Lower leg skin (tissue), 4 donors: ENCODE measurements around the gene THAP7. TPM values are rescaled to one million over a fixed set of nuclear protein-coding genes. Genes with fewer than 3 reads are reported as not detected.

Experiments used
- DNase-seq, 2 donors: peaks; one replicate each; pipeline ENCODE4 v3.0.0-alpha.2; 2019; ENCODE audit warnings: low spot score in 2 of 2
- H3K4me3 ChIP-seq: fragments of 200-600 bp; sonication (generic); 2 replicates; pipeline ENCODE4 v1.5.1; 2017; ENCODE audit warnings: mild to moderate bottlenecking, low read depth; ENCODE audit not compliant: poor library complexity, severe bottlenecking
- CTCF ChIP-seq, 3 donors: fragments of 450-650 bp; IDR thresholded peaks; one replicate each; pipeline ENCODE4 v1.5.1; 2016; ENCODE audit warnings: antibody characterized with exemption in 3 of 3, mild to moderate bottlenecking in 3 of 3, moderate library complexity in 2 of 3
- POLR2A ChIP-seq, 2 donors: fragments of 450-650 bp; IDR thresholded peaks; one replicate each; pipeline ENCODE4 v1.6.1; 2016 to 2017; ENCODE audit warnings: antibody characterized with exemption in 2 of 2, mild to moderate bottlenecking in 1 of 2, moderate library complexity in 1 of 2
- WGBS, 2 donors: methylation state at CpG; one replicate each; pipeline ENCODE4 v1.1.5; 2018; 5-methylcytosine and 5-hydroxymethylcytosine counted together
- intact Hi-C: fragments of 100-400 bp; cut with DNase I; formaldehyde crosslinking; loops from one replicate; pipeline ENCODE4 v1.15.0; 2023; ENCODE audit warnings: low total_unique reads
- total RNA-seq, 4 donors: library from RNA; depleted of rRNA; stranded (reverse); fragments of >200 nt; gene quantifications; one replicate each; pipeline ENCODE4 v1.1.0, GENCODE V29; 2016

THAP7 gene
- total RNA-seq, 4 donors from 2014 or later = 23.3 to 48.2 (median 45.1) TPM

- TF ChIP-seq CTCF (IDR thresholded peaks at IDR 0.05) = no peak
- no peak for TF ChIP-seq POLR2A (IDR thresholded peaks at IDR 0.05)
- intact Hi-C loops = loop anchor here (5.0 kb wide), 1 partner anchor 1685 kb away; no protein-coding TSS in a partner anchor
- no peak overlapping the region for H3K4me3 ChIP-seq
- DNase-seq = no peak
- 62 to 68% methylated on average over 14 of the region's 14 CpGs for WGBS, 2 donors
These were observed 25.1 kb upstream of the THAP7 start for GRCh38 chr22:21026783-21027692.

GRCh38 chr22:21025763-21026755 lies 24.1 kb upstream of the THAP7 start:
- TF ChIP-seq POLR2A (IDR thresholded peaks at IDR 0.05) (no peak), CTCF (IDR thresholded peaks at IDR 0.05) (no peak)
- DNase-seq = no peak
- H3K4me3 ChIP-seq = no peak overlapping the region
- 75 to 79% methylated on average over 14 to 22 of the region's 27 CpGs for WGBS, 2 donors
- intact Hi-C loops = loop anchor here (5.0 kb wide), 1 partner anchor 1686 kb away; no protein-coding TSS in a partner anchor

- no peak overlapping the region for H3K4me3 ChIP-seq
- DNase-seq = no peak
- WGBS, 2 donors = 52 to 54% methylated on average over 8 of the region's 8 CpGs
- intact Hi-C loops = loop anchor here (5.0 kb wide), 1 partner anchor 1687 kb away; no protein-coding TSS in a partner anchor
- TF ChIP-seq CTCF (IDR thresholded peaks at IDR 0.05) (no peak), POLR2A (IDR thresholded peaks at IDR 0.05) (no peak)
These were observed 23.3 kb upstream of the THAP7 start for GRCh38 chr22:21025266-21025665.

- H3K4me3 ChIP-seq = no peak overlapping the region
- TF ChIP-seq CTCF (IDR thresholded peaks at IDR 0.05) (no peak), POLR2A (IDR thresholded peaks at IDR 0.05) (no peak)
- DNase-seq = no peak
- WGBS, 2 donors = 75 to 82% methylated on average over 13 of the region's 13 CpGs
- intact Hi-C loops = no loop called here
These were observed 21.2 kb upstream of the THAP7 start for GRCh38 chr22:21022955-21023614.

GRCh38 chr22:21022507-21022906 lies 20.6 kb upstream of the THAP7 start:
- intact Hi-C loops = no loop called here
- no peak overlapping the region for H3K4me3 ChIP-seq
- WGBS, 2 donors = 67 to 78% methylated on average over 10 of the region's 10 CpGs
- TF ChIP-seq CTCF (IDR thresholded peaks at IDR 0.05) (no peak), POLR2A (IDR thresholded peaks at IDR 0.05) (no peak)
- no peak for DNase-seq
